Raji (cell line): ENCODE measurements around the gene KRIT1.

Source experiments
- POLR2A ChIP-seq: IDR thresholded peaks from 2 replicates; pipeline ENCODE4 v1.6.1; 2011; ENCODE audit warnings: low read depth, low read length, control low read depth; ENCODE audit not compliant: insufficient read depth

The KRIT1 gene

DNA sequence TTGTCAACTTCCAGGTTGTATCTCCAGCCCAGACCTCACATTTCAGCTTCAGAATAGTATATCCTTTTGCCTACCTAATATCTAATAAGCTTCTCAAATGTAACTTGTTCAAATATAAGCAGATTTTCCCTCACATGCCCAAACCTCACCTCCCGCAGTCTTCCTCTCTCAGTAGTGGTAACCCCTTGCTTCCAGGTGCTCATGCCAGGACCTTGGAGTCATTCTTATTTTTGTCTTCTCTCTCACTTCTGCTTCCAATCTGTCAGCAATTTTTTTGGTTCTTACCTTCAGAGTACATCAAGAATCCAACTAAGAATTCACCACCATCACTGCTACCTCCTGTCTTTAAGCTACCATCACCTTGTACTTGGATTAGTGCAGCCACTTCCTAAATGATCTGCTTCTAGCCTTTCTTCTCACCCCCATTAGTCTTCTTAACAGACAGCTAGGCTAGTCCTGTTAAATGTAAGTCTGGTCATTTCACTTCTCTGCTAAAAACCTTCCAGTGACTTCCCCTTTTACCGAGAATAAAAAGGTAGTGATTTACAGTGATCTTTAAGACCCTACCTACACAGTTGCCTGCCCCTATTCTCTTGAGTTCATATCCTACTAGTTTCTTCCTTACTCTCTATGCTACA is 14.0 kb upstream of the KRIT1 start:
- TF ChIP-seq POLR2A: no peak

DNA sequence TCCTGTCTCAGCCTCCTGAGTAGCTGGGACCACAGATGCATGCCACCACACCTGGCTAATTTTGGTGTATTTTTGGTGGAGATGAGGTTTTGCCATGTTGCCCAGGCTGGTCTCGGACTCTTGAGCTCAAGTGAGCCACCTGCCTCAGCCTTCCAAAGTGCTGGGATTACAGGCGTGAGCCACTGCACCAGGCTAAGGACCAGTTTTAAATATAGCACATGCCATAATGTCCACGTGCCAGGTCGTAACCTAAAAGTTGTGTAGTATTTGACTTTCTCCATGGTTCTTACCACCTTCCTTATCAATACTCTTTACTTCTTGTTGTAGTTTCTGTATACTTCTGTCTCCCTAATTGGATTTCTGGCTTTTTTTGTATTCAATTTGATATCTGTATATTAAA is 13.3 kb upstream of the KRIT1 start:
- no peak for TF ChIP-seq POLR2A

DNA sequence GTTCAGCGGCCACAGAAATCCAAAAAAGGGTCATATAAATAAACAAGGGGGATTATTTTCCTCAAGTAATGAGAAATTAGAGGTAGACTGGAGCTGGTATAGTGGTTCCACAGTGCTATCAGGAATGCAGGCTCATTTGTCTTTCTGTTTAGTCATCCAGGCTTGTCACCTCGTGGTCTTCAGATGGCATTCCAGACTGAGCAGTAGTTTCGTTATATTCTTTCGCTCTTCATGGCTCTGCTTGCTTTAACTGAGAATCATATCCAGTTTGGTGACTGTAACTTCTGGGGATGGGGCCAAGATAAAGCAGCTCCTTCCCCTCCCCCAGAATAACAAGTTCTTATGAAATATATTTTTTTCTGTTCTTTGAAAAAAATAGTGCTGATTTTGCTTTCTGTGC is 9.6 kb upstream of the KRIT1 start:
- no peak for TF ChIP-seq POLR2A

DNA sequence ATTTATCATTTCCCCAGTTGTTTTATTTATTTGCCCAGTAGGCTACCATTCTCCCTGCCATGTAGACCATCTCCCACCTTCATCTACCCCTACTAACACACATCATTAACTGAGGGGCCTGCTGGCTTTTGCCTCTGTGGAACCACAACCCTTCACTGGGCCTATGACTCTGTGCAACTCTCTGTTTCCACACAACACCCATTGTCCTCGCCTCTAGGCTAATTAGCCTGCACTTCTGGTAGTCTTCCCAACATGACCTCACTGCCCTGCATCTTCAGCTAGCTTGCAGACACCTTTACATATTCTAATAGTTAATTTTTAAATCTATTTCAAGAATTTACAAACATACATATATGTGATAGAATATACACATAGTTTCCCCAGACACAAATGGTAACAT is 7.5 kb upstream of the KRIT1 start:
- TF ChIP-seq POLR2A: no peak

DNA sequence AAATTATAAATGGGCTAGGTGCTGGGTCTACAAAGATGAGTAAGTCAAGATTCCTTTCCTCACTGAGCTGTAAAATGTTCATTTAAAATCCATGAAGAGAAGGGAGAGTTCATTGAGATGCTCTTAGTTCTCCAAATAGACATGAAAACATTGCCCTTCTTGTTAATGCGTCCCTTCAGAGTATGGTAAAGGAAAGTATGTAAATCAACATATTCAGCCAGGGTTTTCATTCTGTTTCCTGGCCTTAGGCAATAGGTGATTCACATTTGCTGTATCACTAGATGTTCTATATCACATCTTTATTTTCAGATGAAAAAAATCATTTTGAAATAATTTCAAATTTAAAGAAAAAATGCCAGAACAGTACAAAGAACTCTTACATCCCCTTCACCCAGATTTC is 5.5 kb upstream of the KRIT1 start:
- TF ChIP-seq POLR2A: no peak

DNA sequence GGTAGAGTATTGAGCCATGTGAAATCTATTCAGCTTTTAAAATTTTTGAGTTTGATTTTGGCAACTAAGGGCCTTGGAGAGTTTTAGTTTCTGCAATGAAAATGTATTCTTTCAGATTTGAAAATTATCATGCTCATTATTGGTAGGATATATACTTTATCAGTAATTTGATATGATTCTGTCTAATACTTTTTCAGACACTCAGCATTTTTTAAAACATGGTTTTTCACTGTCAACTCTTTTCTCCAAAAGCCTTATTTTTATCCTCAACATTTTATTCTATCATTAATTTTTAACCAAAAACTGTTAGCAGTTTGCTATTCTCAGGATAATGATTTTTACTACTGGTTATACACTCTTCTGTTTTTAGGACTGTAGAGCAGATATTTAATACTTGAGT is 4.9 kb upstream of the KRIT1 start:
- no peak for TF ChIP-seq POLR2A

DNA sequence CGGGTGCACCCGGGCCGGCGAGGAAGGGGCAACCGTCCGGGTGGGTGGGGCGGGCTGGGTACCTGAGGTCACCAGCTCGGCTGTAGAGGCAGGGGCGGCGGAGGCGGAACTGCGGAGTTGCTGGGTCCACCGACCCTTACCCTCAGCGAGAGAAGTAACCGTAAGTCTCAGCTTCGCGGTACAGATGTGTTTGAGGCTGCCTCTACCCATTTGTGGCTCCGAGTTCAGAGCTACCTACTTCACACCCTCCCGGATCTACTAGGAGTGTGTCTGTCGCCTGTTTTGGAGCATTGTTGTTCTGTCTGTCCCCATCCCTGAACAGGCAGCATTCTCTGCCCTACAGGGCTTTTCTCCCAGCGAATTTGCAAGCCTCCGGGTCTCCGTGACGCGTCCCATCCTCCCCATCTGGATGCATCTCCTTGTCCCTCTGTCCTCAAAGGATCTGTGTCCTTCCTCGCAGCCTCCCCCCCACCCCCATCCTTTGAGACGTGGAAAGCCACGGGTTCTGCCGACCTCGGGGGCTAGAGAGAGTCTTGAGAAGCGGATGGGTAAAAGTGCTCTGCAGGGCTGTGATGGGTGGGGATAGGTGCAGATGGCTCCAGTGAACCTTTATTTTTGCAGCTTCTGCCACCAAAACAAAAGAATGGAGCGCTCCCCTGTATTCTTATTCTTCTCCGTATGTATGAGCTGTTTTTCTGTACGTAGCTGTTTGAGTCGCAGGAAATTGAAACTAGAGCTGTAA is 817 bp upstream of the KRIT1 start:
- no peak for TF ChIP-seq POLR2A

DNA sequence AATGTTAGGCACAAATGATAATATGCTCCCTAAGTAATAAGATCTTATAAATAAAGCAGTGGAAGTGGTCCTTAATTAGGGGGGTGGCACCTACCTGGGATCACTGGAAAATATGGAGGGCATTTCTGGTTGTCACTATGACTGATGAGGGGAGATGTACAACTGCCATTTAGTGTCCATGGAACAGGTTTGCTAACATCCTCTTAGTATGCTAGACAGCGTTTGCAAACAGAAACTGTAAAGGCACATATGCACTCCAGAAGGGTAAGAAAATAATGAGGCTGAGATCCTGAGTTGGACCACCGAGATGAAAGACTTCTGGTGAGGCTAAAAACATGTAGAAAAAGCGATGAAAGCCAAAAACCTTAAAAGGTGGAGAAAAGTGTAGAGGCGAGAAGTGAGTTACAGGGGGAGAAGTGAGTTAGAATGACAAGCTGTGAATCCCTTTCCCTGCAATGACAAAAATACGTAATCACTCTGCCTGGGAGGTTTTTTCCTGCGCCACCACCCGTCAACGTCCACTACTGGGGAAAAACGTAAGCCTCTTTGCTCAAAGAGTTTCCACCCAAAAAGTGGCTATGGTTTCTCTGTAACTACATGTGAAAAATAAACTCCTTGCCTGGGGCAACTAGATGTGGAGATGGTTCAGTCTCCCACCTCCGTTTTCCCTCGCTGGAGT is 767 bp downstream of the KRIT1 start:
- TF ChIP-seq POLR2A: no peak

DNA sequence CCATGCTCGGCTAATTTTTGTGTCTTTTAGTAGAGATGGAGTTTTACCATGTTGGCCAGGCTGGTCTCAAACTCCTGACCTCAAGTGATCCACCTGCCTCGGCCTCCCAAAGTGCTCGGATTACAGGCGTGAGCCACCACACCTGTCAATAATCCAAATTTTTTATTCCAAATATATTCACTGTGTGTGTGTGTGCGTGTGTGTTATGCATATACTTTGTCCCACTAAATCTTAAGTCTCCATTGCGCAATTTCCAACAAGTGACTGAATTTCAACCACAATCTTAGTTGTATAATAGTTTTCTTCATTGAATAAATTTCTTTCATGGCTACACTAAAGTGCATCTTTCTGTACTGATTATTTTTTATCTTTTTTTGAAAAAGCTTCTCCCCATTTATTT is 2.7 kb downstream of the KRIT1 start:
- no peak for TF ChIP-seq POLR2A

DNA sequence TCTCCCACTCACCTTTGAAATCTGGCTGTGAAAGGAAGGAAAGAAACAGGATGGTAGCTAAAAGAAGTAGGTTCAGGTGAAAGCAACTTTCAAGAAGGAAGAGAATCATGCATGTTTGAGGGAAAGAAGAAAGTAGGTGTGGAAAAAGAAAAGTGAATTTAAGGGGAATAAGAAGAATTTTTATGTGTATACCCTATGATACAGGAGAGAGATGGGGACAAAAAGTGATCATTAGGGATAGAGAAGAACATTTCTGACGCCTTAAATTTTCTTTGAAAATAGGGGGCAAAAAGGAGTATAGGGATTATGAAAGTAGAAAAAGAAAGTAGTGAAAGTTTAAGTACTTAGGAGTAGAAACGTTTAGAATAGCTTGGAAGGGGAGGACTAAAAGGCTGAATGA is 15.2 kb downstream of the KRIT1 start:
- TF ChIP-seq POLR2A: no peak

DNA sequence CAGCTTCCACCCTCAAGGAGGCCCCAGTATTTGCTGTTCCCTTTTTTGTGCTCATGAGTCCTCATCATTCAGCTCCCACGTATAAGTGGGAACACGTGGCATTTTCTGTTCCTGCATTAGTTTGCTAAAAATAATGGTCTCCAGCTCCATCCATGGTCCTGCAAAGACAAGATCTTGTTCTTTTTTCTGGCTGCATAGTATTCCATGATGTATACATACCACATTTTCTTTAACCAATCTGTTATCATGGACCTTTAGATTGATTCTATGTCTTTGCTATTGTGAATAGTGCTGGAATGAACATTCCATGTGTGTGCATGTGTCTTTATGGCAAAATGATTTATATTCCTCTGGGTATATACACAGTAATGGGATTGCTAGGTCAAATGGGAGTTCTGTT is 17.0 kb downstream of the KRIT1 start:
- TF ChIP-seq POLR2A: no peak

DNA sequence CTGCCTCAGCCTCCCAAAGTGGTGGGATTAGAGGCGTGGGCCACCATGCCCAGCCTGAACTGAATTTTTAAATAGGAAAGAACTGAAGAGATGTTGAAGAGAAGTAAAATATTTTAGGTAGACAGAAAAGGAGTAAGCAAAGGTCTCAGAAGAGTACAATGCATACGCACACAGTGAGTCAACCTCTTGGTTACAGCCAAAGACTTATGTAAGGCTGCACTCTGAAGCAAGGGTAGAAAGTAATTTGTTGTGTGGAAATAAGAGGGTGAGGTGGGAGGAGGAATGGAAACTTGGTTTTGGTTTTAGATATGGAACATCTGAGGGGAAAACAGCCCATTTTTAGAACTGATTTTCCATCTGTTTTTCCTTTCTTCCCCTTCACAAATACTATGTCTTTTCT is 17.6 kb downstream of the KRIT1 start:
- no peak for TF ChIP-seq POLR2A

DNA sequence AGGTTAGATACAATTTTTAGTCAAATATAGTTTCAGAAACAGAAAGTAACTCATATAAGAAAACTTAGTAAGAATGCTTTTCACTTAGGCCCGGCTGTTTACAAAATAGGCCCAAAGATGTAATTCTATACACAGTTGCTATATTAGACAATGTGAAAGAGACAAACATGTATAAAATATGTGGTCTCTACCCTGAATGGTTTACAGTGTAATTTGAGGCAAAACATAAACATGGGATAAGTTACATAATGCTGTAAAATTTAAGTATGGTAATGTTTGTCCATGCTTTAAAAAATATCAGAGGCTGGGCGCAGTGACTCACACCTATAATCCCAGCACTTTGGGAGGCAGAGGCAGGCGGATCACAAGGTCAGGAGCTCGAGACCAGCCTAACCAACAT is 18.7 kb downstream of the KRIT1 start:
- no peak for TF ChIP-seq POLR2A

DNA sequence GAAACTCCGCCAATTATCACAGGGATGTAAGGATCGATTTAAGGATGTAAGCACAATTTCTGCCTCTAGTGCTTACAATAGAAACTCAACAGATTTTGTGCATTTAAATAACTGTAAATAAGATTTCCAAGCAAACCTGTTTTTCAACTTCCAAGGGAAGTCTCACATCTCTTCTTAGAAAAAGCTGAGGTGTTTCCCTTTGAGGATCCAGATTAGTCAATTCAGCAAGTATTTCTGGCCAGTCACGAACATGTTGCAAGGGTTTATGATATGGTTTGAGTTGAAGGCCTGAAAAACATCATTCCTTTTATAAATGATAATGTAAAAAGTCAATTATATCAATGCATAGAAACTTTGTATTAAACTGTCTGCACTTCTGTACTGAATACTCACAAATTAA is 23.9 kb downstream of the KRIT1 start:
- TF ChIP-seq POLR2A: no peak

DNA sequence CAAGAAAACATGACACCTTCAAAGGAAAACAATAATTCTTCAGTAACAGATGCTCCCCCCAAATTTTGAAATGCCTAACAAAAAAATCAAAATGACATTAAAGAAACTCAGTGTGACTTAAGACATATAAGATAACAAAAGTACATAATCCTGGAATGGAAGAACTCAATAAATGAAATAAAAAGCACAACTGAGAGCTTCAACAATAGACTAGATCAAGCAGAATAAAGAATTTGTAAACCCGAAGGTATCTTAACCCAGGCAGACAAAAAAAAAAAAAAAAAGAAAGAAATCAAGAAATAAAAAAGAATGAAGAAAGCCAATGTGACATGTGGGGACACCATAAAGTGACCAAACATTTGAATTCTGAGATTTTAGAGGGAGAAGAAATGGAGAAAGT is 39.0 kb downstream of the KRIT1 start:
- TF ChIP-seq POLR2A: no peak

DNA sequence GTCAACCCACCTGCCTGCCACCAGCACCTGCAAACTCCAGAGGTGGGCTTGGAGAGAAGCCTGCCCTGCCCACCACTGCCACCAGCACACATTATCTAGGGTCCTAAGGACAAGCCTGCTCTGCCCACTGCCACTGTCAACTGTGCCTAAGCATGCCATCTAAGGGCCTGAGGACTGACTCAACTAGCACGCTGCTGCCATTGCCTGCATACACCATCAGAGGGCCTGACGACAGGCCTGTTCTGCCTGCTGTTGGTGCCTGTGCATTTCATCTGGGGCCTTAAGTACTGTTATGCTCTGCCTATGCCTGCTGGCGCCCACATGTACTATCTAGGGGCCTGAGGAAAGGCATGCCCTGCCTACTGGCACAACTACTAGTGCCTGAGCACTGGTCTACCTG is 39.7 kb downstream of the KRIT1 start:
- TF ChIP-seq POLR2A: no peak
